ENCODE data around the gene THSD4.

DNA sequence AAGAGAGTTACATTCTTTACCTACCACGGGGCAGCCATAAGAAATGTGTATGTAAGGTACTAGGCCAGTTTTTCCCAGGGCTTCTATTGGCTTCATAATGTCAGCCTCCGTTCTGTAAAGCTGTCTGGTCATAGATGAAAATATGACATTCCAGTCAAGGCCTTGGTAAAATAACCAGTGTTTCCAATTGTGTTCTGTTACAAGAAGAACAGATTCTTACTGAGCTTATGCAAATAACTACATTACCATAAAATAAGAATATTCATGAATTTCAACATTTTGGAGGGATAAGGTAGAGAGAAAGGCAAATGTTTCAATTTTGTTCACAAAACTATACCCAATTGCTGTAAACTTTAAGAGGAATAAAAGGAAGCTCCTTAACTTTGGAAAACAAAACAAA, 315.5 kb downstream of the THSD4 start:
- TF ChIP-seq CTCF (IDR thresholded peaks at IDR 0.05; ENCODE audit: low read depth, low read length) (no peak), EZH2phosphoT487 (IDR thresholded peaks at IDR 0.05; ENCODE audit: low read depth) (no peak)

Data from OCI-LY3 (cell line).